ENCODE measurements around the gene GSTA3.
"Not testable (repeated sequence)": the region's sequence is repeated elsewhere in the genome, so short reads cannot be mapped to it uniquely, and the experiment has no call there.

DNA sequence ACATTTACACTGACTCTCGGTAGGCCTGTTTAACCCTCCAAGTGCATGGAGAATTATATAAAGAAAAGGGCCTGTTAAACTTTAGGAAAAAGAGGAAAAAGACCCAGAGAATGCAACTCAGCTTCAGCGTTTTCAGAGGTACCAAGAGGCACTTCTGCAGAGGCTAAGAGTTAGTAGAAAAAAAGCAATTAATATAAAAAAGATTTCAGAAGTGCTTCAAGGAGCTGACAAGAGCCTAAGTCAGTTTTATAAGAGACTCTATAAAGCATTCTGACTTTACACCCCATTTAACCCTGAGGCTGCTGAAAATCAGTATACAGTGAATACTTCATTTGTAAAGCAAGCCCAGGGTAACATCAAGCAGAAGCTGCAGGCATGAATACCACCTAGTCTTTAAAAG lies 14.2 kb upstream of the GSTA3 start:
- not testable (repeated sequence) for TF ChIP-seq CTCF, POLR2AphosphoS5, POLR2A (IDR thresholded peaks at IDR 0.05)
